HL-60 (cell line): ENCODE results near the gene PROC.

Experiments
- CTCF ChIP-seq: IDR thresholded peaks from one replicate; pipeline ENCODE4 v1.5.1; 2011; ENCODE audit warnings: low read length, control low read depth, inconsistent platforms; ENCODE audit not compliant: insufficient read depth
- POLR2AphosphoS5 ChIP-seq: IDR thresholded peaks from 2 replicates; pipeline ENCODE4 v1.6.1; 2012; ENCODE audit warnings: low read depth
- TF ChIP-seq, protein P1 (sequence below): IDR thresholded peaks from 2 replicates; pipeline ENCODE4 v1.6.1; 2012; ENCODE audit warnings: low read depth; ENCODE audit not compliant: insufficient replicate concordance

DNA sequence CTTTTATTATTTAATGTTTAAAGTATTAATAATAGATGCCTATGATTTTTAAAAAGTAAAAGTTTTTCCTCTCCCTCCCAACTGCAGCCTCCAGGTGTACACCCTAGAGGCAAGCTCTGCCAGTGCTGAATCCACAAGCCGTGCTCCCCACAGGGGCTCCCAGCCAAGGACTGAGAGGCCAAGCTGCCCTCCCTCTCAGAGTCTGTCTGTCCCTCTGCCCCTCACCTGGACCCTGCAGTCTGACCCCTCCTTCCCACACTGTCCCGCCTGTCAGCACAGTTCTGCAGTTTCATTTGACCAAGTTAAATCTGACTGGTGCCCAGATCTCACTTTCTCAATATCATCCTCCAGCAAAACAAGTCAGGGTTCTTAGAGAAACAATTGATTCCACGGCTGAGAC lies 14.8 kb upstream of the PROC start:
- no peak for TF ChIP-seq CTCF
- TF ChIP-seq, protein P1, sequence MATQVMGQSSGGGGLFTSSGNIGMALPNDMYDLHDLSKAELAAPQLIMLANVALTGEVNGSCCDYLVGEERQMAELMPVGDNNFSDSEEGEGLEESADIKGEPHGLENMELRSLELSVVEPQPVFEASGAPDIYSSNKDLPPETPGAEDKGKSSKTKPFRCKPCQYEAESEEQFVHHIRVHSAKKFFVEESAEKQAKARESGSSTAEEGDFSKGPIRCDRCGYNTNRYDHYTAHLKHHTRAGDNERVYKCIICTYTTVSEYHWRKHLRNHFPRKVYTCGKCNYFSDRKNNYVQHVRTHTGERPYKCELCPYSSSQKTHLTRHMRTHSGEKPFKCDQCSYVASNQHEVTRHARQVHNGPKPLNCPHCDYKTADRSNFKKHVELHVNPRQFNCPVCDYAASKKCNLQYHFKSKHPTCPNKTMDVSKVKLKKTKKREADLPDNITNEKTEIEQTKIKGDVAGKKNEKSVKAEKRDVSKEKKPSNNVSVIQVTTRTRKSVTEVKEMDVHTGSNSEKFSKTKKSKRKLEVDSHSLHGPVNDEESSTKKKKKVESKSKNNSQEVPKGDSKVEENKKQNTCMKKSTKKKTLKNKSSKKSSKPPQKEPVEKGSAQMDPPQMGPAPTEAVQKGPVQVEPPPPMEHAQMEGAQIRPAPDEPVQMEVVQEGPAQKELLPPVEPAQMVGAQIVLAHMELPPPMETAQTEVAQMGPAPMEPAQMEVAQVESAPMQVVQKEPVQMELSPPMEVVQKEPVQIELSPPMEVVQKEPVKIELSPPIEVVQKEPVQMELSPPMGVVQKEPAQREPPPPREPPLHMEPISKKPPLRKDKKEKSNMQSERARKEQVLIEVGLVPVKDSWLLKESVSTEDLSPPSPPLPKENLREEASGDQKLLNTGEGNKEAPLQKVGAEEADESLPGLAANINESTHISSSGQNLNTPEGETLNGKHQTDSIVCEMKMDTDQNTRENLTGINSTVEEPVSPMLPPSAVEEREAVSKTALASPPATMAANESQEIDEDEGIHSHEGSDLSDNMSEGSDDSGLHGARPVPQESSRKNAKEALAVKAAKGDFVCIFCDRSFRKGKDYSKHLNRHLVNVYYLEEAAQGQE, result no peak
- no peak for TF ChIP-seq POLR2AphosphoS5
